Astrocyte (in vitro differentiated cells and primary cell): ENCODE results near the gene NFE2L1.

Experiments
- EZH2 ChIP-seq: IDR thresholded peaks from 2 replicates; pipeline ENCODE4 v1.6.1; 2012; ENCODE audit warnings: mild to moderate bottlenecking, low read length, inconsistent platforms; ENCODE audit not compliant: insufficient read depth
- TF ChIP-seq, protein P1 (sequence below): IDR thresholded peaks from 2 replicates; pipeline ENCODE4 v1.5.1; 2011; ENCODE audit warnings: low read depth, mild to moderate bottlenecking, inconsistent platforms, low read length, moderate library complexity; ENCODE audit not compliant: insufficient read depth

DNA sequence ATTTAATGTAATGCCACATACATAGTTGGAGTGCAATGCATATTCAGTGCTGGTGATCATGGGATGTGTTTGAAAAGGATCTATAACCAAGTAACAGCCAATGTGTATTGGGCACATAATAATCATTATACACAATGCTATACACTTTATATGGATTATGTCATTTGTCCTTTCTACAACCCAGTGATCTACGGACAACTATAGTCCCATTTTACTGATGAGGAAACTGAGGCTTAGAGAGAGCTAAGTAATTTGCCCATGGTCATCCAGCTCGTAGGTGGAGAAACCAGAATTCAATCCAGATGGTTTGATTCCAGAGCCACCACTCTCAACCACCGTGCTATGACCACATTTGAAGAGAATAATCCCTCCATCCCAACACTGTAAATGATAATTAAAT lies 38.0 kb upstream of the NFE2L1 start:
- TF ChIP-seq, protein P1, sequence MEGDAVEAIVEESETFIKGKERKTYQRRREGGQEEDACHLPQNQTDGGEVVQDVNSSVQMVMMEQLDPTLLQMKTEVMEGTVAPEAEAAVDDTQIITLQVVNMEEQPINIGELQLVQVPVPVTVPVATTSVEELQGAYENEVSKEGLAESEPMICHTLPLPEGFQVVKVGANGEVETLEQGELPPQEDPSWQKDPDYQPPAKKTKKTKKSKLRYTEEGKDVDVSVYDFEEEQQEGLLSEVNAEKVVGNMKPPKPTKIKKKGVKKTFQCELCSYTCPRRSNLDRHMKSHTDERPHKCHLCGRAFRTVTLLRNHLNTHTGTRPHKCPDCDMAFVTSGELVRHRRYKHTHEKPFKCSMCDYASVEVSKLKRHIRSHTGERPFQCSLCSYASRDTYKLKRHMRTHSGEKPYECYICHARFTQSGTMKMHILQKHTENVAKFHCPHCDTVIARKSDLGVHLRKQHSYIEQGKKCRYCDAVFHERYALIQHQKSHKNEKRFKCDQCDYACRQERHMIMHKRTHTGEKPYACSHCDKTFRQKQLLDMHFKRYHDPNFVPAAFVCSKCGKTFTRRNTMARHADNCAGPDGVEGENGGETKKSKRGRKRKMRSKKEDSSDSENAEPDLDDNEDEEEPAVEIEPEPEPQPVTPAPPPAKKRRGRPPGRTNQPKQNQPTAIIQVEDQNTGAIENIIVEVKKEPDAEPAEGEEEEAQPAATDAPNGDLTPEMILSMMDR: no peak
- TF ChIP-seq EZH2: no peak
